Right renal pelvis (tissue), 4 donors: ENCODE measurements around the gene CAMSAP1. TPM values are rescaled to one million over a fixed set of nuclear protein-coding genes. Genes with fewer than 3 reads are reported as not detected.

Experiments
- DNase-seq, 4 donors: peaks; one replicate each; pipeline ENCODE4 v3.0.0-alpha.2; 2013; ENCODE audit warnings: low read depth in 4 of 4, low spot score in 3 of 4, missing footprints in 1 of 4
- polyA plus RNA-seq, 4 donors: library from polyadenylated mRNA; unstranded; fragments of 120-200 nt; gene quantifications; one replicate each; pipeline ENCODE4 v1.2.1, GENCODE V29; 2013; ENCODE audit not compliant: insufficient read length in 4 of 4

Gene CAMSAP1
- polyA plus RNA-seq, 4 donors, result 23.7 to 24.9 (median 24.2) TPM

GRCh38 chr9:135780086-135780485 is 127.3 kb downstream of the CAMSAP1 start:
- no peak for DNase-seq

- no peak for DNase-seq
Measured at GRCh38 chr9:135779571-135779970, 127.8 kb downstream of the CAMSAP1 start.

GRCh38 chr9:135778421-135778820 is 128.9 kb downstream of the CAMSAP1 start:
- DNase-seq, result no peak

- DNase-seq, result no peak
Measured at GRCh38 chr9:135777623-135778177, 129.6 kb downstream of the CAMSAP1 start.

- no peak for DNase-seq
Measured at GRCh38 chr9:135776893-135777622, 130.3 kb downstream of the CAMSAP1 start.

GRCh38 chr9:135775911-135776310 is 131.4 kb downstream of the CAMSAP1 start:
- no peak for DNase-seq

DNA sequence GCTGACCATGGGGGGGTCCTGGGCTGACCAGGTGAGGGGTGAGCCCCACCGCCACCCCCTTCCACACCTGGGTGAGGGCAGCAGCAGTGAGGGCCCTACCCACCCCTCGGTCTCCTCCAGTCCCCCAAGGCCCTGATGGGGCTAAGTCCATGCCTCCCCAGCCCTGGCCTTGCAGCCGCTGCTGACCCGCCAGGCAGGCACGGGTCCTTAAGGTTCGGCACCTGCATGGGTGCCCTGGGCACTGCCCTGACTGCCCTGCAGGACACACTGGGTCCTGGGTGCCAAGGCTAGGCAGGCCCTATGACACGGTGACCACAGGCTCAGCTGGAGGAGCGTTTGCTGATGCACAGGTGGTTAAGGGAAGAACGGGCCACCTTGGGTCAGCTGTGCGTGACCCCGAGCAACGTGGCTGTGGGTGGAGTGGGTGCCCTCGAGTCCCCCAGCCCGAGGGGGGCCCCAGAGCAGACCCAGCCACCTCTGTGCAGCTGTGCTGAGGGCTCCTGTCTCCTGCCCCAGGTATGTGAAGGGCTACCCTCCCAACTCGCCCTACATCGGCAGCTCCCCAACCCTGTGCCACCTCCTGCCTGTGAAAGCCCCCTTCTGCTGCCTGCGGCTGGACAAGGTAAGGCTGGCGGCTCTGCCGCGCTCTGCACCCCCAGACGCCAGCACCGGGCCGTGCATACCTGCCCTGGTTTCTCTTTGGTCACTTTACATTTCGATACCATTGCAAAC is 132.4 kb downstream of the CAMSAP1 start:
- DNase-seq, result no peak

- DNase-seq, result no peak
Measured at GRCh38 chr9:135774239-135774747, 133.1 kb downstream of the CAMSAP1 start.

DNA sequence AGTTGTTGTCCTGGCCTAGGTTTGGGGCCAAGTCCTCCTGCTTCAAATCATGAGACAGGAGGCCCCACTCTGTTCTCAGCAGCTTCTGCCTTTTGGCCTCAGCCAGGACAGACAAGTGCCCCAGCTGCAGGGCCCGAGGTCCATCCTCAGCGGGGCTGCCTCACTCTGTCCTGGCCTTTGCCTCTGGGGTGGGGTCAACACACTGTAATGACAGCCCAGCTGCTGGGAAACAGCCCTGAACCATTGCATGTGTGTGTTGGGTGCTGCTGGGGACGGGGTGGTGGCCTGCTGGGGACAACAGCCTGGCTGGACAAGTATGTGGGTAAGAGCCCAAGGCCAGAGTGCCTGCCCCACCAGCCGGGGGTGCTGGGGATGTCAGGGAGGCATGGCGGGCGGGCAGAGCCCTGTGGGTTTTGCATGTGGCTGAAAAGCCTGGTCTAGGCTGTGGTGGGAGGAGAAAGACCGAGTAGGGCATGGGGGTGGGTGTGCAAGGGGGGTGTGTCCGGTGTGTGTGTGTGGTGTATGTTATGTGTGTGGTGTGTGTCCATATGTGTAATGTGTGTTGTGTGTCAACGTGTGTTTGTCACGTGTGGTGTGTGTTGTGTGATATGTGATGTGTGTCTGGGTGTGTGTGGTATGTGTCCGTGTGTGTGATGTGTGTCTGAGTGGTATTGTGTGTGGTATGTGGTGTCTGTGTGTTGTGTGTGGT is 133.7 kb downstream of the CAMSAP1 start:
- no peak for DNase-seq

- no peak for DNase-seq
Measured at GRCh38 chr9:135772702-135773493, 134.4 kb downstream of the CAMSAP1 start.

DNA sequence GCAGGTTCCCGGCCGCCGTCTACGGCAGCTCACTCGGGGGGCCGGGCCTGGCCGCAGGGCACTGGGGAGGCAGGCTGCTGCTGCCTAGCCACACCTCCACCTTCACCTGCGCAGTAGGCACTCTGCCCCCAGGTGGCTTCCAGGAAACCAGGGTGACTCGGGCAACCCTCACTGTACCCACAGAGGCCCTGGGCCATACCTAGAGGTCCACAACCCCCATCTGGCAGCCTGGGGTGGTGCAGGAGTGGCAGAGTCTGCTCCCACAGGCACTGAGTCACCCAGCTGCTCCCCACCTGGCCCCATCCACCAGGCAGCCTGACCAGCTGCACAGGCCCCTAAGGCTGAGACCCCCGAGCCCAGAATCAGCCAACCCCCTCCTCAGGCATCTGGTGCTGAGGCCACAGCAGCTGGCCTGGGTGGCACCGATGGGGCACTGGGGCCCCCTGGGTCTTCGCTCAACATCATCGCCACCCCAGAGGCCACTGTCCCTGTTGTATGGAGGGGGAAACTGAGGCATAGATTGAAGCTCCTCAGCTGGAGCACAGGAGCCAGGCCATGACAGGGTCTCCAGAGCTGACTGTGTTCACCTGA is 135.2 kb downstream of the CAMSAP1 start:
- no peak for DNase-seq

DNA sequence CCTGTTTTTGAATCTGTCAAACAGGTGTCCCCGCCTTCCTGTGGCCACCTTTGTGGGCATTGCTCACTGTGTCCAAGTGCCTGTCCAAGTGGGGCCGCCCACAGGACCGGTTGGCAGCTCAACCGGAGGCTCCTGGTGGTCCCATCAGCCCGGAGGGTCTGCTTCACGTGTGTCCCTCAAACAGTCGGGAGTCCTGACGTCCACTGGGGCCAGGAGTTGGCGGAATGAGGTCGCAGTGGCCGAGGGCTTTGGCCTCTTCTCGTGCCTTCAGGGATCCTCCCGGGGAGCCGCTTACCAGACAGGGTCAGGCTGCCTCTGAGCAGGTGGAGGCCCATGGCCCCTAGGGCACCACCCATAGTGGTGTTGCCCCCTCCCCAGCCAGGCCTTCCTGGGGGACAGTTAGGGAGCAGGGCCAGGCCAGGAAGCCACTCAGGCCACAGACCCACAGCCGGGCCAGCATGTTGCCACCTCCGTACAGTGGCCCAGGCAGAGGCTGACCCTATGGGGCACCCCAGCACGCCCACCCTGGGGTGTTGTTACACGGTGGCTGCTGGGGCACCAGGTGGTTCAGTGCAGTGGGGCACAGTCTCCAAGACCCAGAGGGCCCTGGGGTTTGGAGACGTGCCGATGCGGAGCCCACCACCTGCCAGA is 135.8 kb downstream of the CAMSAP1 start:
- DNase-seq, result no peak

- DNase-seq, result no peak
Measured at GRCh38 chr9:135770771-135771170, 136.6 kb downstream of the CAMSAP1 start.

DNA sequence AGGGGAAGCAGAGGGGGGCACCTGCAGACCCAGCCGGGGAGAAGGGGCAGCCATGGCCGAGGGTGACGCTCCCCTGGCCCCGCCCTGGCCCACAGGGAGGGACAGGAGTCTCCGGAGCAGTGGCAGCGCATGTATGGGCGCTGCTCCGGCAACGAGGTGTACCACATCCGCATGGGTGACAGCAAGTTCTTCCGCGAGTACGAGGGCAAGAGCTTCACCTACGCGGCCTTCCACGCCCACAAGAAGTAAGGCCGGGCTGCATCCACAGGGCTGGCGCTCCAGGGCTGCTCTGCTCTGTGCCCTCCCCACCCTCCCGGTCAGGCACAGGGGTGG is 137.2 kb downstream of the CAMSAP1 start:
- DNase-seq, result no peak

DNA sequence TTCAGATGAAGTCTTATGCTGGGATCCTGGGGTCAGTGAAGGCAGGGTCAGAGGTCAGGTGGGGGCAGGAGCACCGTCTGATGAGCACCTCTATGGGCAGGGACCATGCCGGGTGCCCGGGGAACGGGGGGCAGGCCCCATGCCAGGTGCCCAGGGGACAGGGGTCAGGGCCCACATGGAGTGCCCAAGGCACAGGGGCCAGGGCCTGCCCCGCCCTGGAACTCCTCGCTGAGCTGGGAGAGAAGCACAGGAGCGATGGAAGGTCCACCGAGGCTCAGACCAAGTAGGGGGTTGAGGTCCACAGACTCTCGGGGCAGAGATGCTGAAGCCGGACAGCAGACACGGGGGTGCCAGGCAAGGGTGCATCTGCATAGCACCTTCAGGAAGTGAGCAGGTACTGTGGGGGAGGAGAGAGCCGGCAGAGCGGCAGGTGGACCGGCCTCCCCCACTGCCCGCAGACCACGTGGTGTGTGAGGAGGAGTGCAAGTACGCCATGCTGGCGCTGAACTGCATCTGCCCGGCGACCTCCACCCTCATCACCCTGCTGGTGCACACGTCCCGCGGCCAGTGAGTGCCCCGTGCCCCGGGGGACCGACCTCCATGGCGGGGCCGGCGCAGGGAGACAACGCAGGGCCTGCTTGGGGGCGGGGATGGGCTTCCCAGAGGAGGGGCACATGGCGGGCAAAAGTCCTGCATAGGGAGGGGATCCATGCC is 137.7 kb downstream of the CAMSAP1 start:
- no peak for DNase-seq

DNA sequence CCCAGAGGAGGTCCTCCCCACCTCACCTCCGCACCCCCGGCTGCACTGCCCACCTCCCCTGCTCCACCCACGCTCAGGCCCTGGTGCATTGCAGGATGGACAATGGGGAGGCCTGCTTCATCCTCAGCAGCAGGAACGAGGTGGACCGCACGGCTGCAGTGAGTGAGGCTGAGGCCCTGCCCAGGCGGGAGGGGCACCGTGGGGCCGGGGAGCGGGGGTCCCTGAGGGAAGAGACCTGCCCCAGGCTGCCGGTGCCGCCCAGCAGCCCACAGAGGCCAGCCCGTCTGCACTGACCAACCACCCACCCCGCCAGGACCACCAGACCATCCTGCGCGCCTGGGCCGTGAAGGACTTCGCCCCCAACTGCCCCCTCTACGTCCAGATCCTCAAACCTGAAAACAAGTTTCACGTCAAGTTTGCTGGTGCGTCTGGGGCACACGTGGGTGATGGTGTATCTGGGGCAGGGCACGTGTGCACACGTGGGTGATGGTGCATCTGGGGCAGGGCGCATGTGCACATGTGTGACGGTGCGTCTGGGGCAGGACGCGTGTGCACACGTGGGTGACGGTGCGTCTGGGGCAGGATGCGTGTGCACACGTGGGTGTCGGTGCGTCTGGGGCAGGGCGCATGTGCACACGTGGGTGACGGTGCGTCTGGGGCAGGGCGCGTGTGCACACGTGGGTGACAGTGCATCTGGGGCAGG is 138.7 kb downstream of the CAMSAP1 start:
- no peak for DNase-seq

DNA sequence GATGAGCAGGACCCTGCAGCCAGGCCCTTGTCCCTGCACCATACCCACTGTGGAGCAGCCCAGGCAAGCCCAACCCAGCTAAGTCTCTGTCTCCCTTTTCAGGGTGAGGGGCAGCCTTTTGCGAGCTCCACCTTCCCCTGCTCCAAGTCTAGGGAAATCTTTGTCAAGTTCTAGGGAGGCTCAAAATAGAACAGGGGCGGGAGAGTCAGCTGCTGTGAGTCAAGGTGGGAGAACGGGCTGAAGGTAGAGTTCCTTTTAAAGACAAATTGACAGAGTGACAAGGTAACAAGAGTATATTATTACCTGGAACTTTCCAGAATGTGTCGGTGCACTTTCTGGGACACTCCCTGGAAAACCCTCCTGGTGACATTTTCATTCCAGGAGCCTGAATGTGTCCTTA is 140.6 kb downstream of the CAMSAP1 start:
- no peak for DNase-seq

DNA sequence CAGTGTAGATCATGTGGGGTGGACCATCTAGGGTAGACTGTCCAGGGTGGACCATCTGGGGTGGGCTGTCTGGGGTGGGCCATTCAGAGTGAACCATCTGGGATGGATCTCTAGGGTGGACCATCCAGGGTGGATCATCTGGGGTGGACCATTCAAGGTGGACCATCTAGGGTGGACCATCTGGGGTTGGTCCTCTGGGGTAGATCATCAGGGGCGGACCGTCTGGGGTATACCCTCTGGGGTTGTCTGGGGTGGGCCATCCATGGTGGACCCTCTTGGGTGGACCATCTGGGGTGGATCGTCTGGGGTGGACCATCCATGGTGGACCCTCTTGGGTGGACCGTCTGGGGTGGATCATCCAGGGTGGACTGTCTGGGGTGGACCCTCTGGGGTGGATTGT is 141.1 kb downstream of the CAMSAP1 start:
- no peak for DNase-seq
